Colonic mucosa (tissue), 4 donors: ENCODE results near the gene DACT3. TPM values are rescaled to one million over a fixed set of nuclear protein-coding genes. Genes with fewer than 3 reads are reported as not detected.

Source experiments
- DNase-seq: peaks from one replicate; pipeline ENCODE4 v3.0.0-alpha.2; 2020
- H3K27ac ChIP-seq: fragments of 200-600 bp; one replicate; pipeline ENCODE4 v1.8.0; 2021
- H3K27me3 ChIP-seq: fragments of 200-600 bp; one replicate; pipeline ENCODE4 v1.8.0; 2021
- H3K36me3 ChIP-seq: fragments of 200-600 bp; one replicate; pipeline ENCODE4 v1.8.0; 2021
- H3K4me1 ChIP-seq: fragments of 200-600 bp; one replicate; pipeline ENCODE4 v1.8.0; 2021; ENCODE audit warnings: mild to moderate bottlenecking
- H3K4me3 ChIP-seq: fragments of 200-600 bp; one replicate; pipeline ENCODE4 v1.8.0; 2021
- H3K9ac ChIP-seq, 2 donors: one replicate each; pipeline ENCODE4 v1.7.0; 2013; ENCODE audit warnings: control low read depth in 2 of 2, low read depth in 2 of 2, low read length in 2 of 2
- H3K9me3 ChIP-seq: fragments of 200-600 bp; one replicate; pipeline ENCODE4 v1.8.0; 2021
- CTCF ChIP-seq: fragments of 200-600 bp; IDR thresholded peaks from one replicate; pipeline ENCODE4 v1.8.0; 2022; ENCODE audit warnings: antibody characterized with exemption, mild to moderate bottlenecking
- intact Hi-C: fragments of 100-400 bp; cut with DNase I; formaldehyde crosslinking; loops from one replicate; pipeline ENCODE4 v1.14.1; 2022
- total RNA-seq, 2 donors: library from RNA; stranded (reverse); fragmentation: NEBNext Ultra II Directional in 1 of 2; extraction: Animal tissue kit (Norgen Biotek cat#: 25700) in 1 of 2; gene quantifications; one replicate each; pipeline ENCODE4 v1.2.1, GENCODE V29; 2021
- donor health status: healthy.
- donor health status: DM: no; HTN: no; CAD: no.
- donor health status: DM: no; HTN: no; CAD: no.

DACT3 gene
- total RNA-seq, 2 donors from 2014 or later, result 1.6 to 5.3 TPM

DNA sequence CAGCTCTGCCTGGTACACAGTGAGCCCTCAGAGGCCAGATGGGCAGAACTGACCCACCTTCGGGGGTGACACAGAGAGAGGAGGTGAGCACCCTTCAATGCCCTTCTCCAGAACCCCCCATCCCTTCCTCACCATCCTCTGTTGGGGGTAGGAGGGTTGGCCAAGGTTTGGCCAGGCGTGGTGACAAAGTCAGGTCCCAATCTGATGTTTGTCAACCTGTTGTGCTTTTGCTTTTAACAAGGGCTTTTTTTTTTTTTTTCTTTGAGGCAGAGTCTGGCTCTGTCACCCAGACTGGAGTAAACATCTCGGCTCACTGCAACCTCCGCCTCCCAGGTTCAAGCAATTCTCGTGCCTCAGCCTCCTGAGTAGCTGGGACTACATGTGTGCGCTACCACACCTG lies 43.4 kb downstream of the DACT3 start:
- intact Hi-C loops, result no loop called here
- no peaks in the 10 kb centered on the region for H3K36me3 ChIP-seq
- no peaks in the 10 kb centered on the region for H3K27me3 ChIP-seq
- H3K27ac ChIP-seq, result no peak overlapping the region
- TF ChIP-seq CTCF, result no peak
- no peaks in the 10 kb centered on the region for H3K9me3 ChIP-seq
- peaks cover 5% of the 10 kb centered on the region for H3K4me1 ChIP-seq
- no peak overlapping the region for H3K4me3 ChIP-seq
- H3K9ac ChIP-seq, result peak overlapping the region; percentile 26 to 30
- DNase-seq, result no peak

DNA sequence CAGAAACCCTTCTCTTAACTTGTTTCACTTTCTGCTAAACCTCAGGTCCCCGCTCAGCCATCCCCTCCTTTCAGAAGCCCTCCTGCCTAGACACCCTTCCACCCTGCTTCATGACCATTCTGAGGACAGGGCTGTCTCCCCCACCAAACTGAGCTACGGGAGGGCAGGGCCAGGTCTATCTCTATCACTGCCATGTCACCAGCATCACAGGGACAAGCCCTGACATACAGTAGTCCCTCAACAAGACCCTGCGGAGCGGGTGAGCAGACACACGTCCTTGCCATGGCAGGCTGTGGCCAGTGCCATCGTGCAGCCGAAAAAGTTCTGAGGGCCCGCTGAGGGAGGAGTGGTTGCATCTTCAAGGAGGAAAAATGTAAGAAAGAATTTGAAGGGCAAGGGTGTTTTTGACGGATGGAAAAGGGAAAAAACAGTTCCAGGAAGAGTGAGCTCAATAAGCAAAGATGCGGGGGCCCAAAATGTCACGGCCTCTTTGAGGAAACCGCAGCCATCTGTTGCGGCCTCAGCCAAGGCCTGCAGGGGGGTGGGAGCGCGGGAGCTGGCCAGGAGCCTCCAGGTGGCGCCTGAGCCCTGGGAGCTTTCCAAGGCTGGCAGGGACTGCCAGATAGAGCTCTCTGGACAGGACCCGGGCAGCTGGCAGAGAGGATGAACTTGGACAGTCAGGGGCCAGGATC lies 44.2 kb downstream of the DACT3 start:
- DNase-seq, result no peak
- H3K9me3 ChIP-seq, result no peaks in the 10 kb centered on the region
- intact Hi-C loops, result no loop called here
- peaks cover 5% of the 10 kb centered on the region for H3K4me1 ChIP-seq
- peak; percentile 46 for TF ChIP-seq CTCF
- peak overlapping the region; percentile 26 to 30 for H3K9ac ChIP-seq
- no peak overlapping the region for H3K4me3 ChIP-seq
- H3K36me3 ChIP-seq, result no peaks in the 10 kb centered on the region
- H3K27me3 ChIP-seq, result no peaks in the 10 kb centered on the region
- H3K27ac ChIP-seq, result no peak overlapping the region

DNA sequence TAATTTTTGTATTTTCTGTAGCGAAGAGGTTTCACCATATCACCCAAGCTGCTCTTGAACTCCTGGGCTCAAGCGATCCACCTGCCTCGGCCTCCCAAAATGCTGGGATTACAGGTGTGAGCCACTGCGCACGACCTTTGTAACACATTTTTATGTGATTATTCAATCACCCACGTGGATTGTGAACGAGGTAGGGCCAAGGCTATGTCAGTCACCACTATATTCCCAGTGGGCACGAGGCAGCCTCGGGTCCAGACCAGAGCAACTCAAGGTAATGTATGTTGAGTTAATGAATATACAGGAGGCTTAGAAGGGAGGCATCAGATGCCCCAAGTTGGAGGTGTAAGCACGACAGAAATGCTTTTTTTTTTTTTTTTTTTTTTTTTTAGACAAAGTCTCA lies 45.0 kb downstream of the DACT3 start:
- no peak for TF ChIP-seq CTCF
- Histone ChIP-seq H3K4me3 (no peak overlapping the region), H3K9me3 (no peaks in the 10 kb centered on the region), H3K9ac (no peak overlapping the region), H3K36me3 (no peaks in the 10 kb centered on the region), H3K27me3 (no peaks in the 10 kb centered on the region), H3K27ac (no peak overlapping the region), H3K4me1 (peaks cover 5% of the 10 kb centered on the region)
- DNase-seq, result no peak
- intact Hi-C loops, result loop anchor here (2.0 kb wide), 1 partner anchor 47 kb away; no protein-coding TSS in a partner anchor

- intact Hi-C loops, result loop anchor here (2.0 kb wide), 1 partner anchor 49 kb away; no protein-coding TSS in a partner anchor
- peak; percentile 82 for TF ChIP-seq CTCF
- Histone ChIP-seq H3K4me1 (no peaks in the 10 kb centered on the region), H3K36me3 (no peaks in the 10 kb centered on the region), H3K9me3 (no peaks in the 10 kb centered on the region), H3K9ac (no peak overlapping the region), H3K4me3 (no peak overlapping the region), H3K27ac (no peak overlapping the region), H3K27me3 (no peaks in the 10 kb centered on the region)
- peak; percentile 85 for DNase-seq
Observed at GRCh38 chr19:46614114-46614722, 46.8 kb downstream of the DACT3 start.

DNA sequence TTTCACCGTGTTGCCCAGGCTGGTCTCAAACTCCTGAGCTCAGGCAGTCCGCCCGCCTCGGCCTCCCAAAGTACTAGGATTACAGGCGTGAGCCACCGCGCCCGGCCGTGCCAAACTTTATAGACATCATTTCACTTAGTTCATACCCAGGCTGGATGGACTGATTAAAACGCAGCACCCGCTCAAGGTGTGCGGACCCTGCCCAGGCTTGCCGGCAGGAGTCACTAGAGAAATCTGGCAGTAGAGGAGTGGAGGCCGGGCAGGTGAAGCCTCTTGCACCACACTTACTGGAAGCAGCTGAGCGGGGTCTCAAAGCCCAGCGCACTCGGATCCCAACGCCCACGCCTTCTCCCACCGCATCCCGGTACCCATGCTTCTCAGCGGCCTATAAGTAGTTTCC lies 47.5 kb downstream of the DACT3 start:
- no peak for DNase-seq
- intact Hi-C loops, result no loop called here
- no peaks in the 10 kb centered on the region for H3K27me3 ChIP-seq
- no peaks in the 10 kb centered on the region for H3K9me3 ChIP-seq
- no peak overlapping the region for H3K9ac ChIP-seq
- no peak overlapping the region for H3K4me3 ChIP-seq
- H3K36me3 ChIP-seq, result peaks cover 2% of the 10 kb centered on the region
- no peak overlapping the region for H3K27ac ChIP-seq
- H3K4me1 ChIP-seq, result no peaks in the 10 kb centered on the region
- TF ChIP-seq CTCF, result no peak
